Heart left ventricle (tissue), 13 donors: Measurements from ENCODE around the gene UPP1.

Experiments
- POLR2A ChIP-seq, 2 donors: fragments of 450-650 bp; IDR thresholded peaks; one replicate each; pipeline ENCODE4 v1.6.1; 2017; ENCODE audit warnings: antibody characterized with exemption in 2 of 2, mild to moderate bottlenecking in 2 of 2, moderate library complexity in 2 of 2
- TF ChIP-seq, protein P1 (sequence below), 12 donors: fragments of 200-600 bp; sonication (generic) in 4 of 12; IDR thresholded peaks; one replicate each; pipeline versions ENCODE4 v1.5.0 to v1.8.0; 2018 to 2022; ENCODE audit warnings: antibody characterized with exemption in 12 of 12, mild to moderate bottlenecking in 5 of 12
- donor health status: ischemic (EF 13 %, LVEDD 7.1; RV severe dilation, severe dysfunction).
- donor health status: DM: no; HTN: yes; CAD: no.
- donor health status: DM: no; HTN: no; CAD: no.
- donor health status: ischemic (EF 25% LVEDD 6.9; RV normal size, moderate dysfunction).
- donor health status: ischemic (EF 25% LVEDD 5.7; RV mildly dilated, moderate dysfunction).
- donor health status: ischemic (EF 35%, LVEDD 5.7; RV mildly dilated, moderate dysfunction).
- donor health status: nonischemic (EF 11% LVEDD 7.7; RV severe dilation, severe dysfunction).
- donor health status: DM: yes; HTN: yes; CAD: no.
- donor health status: PGD.
- donor health status: ischemic (EF 29% LVEDD 5.4; RV normal size, mild dysfunction).
- donor health status: nonischemic (EF 23%, LVEDD 6.1; RV moderate dilation, normal function).

- TF ChIP-seq POLR2A (IDR thresholded peaks at IDR 0.05): no peak
- TF ChIP-seq, protein P1, sequence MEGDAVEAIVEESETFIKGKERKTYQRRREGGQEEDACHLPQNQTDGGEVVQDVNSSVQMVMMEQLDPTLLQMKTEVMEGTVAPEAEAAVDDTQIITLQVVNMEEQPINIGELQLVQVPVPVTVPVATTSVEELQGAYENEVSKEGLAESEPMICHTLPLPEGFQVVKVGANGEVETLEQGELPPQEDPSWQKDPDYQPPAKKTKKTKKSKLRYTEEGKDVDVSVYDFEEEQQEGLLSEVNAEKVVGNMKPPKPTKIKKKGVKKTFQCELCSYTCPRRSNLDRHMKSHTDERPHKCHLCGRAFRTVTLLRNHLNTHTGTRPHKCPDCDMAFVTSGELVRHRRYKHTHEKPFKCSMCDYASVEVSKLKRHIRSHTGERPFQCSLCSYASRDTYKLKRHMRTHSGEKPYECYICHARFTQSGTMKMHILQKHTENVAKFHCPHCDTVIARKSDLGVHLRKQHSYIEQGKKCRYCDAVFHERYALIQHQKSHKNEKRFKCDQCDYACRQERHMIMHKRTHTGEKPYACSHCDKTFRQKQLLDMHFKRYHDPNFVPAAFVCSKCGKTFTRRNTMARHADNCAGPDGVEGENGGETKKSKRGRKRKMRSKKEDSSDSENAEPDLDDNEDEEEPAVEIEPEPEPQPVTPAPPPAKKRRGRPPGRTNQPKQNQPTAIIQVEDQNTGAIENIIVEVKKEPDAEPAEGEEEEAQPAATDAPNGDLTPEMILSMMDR (IDR thresholded peaks at IDR 0.05): no peak
Observed at GRCh38 chr7:48102530-48102929, 13.5 kb downstream of the UPP1 start.
